ENCODE measurements around the gene RPL22. TPM values are rescaled to one million over a fixed set of nuclear protein-coding genes. Genes with fewer than 3 reads are reported as not detected.
A peak's percentile ranks its signal among the peaks of the same experiment; 100 is the strongest.

RPL22 gene
- total and polyA plus RNA-seq, 2 of the 8 experiments (the other 6 are each of a cell fraction or from before 2014, with no cell fraction given), result 133 to 521 TPM

GRCh38 chr1:6145396-6145750 lies 54.0 kb downstream of the RPL22 start:
- Histone ChIP-seq H3K23me2 (ENCODE audit: low read depth, low read length) (peaks cover 9% of the 10 kb centered on the region), H2BK5ac (ENCODE audit: low read depth, low read length) (no peak overlapping the region), H3K23ac (ENCODE audit: insufficient read length) (no peak overlapping the region), H2BK15ac (ENCODE audit: low read length) (no peak overlapping the region), H2AK5ac (ENCODE audit: low read depth, low read length) (no peak overlapping the region), H3K36me3 (ENCODE audit: control insufficient read depth in 2 of 4, insufficient read depth in 4 of 4, low read length in 3 of 4) (no peaks in the 10 kb centered on the region; a peak in 1 of 8 replicates), H3K14ac (ENCODE audit: insufficient read length) (no peak overlapping the region), H3K4me3 (ENCODE audit: extremely low read depth in 1 of 4, insufficient read depth in 2 of 4, low read depth in 3 of 4, low read length in 4 of 4) (no peak overlapping the region), H4K20me1 (replicated peaks in 1 of 2; ENCODE audit: control insufficient read depth in 1 of 2, insufficient read depth in 2 of 2, low read length in 2 of 2) (peaks cover 0 to 11% of the 10 kb centered on the region in 2 experiments), H3K4ac (replicated peaks; ENCODE audit: insufficient read length, low read depth, low read length) (no peak overlapping the region), H3K79me2 (ENCODE audit: control insufficient read depth in 1 of 2, insufficient read depth in 2 of 2, low read length in 2 of 2) (no peaks in the 10 kb centered on the region), H3K79me1 (ENCODE audit: low read depth, low read length) (no peaks in the 10 kb centered on the region), H2BK12ac (ENCODE audit: low read depth, low read length) (no peak overlapping the region; the same call in 1 of the 2 replicates), H3K56ac (replicated peaks; ENCODE audit: insufficient read length, low read depth, low read length) (no peak overlapping the region), H4K91ac (replicated peaks; ENCODE audit: insufficient read length, low read length) (no peak overlapping the region), H2BK20ac (ENCODE audit: low read length) (no peak overlapping the region), H3K27me3 (replicated peaks in 1 of 4; ENCODE audit: control insufficient read depth in 3 of 4, extremely low read depth in 1 of 4, insufficient read depth in 3 of 4, low read length in 3 of 4) (peaks cover 4 to 26% (median 21%) of the 10 kb centered on the region in 4 experiments), H3K9me3 (ENCODE audit: insufficient read depth in 2 of 2, low read depth in 1 of 2, low read length in 1 of 2) (no peaks in the 10 kb centered on the region), H2BK120ac (replicated peaks; ENCODE audit: low read depth, low read length) (no peak overlapping the region), H3K18ac (ENCODE audit: extremely low read depth, low read length) (no peak overlapping the region), H3K27ac (ENCODE audit: low read depth, low read length) (0 out of 2 replicates have a peak overlapping the region, but pooled peaks have one; percentile 9), H3K4me1 (replicated peaks in 1 of 4; ENCODE audit: control insufficient read depth in 3 of 4, insufficient read depth in 4 of 4, low read length in 3 of 4) (peaks cover 0 to 18% (median 4%) of the 10 kb centered on the region in 4 experiments; a peak in 4 of 7 replicates), H4K8ac (ENCODE audit: extremely low read depth, insufficient read depth, low read length) (0 out of 2 replicates have a peak overlapping the region, but pooled peaks have one; percentile 35), H3K9ac (replicated peaks in 1 of 4; ENCODE audit: extremely low read depth in 1 of 4, low read depth in 3 of 4, low read length in 3 of 4) (no peak overlapping the region), H4K5ac (ENCODE audit: insufficient read length, low read depth, low read length) (no peak overlapping the region), H2AFZ (ENCODE audit: low read length) (no peak overlapping the region), H3K4me2 (ENCODE audit: insufficient read depth in 1 of 2, low read depth in 2 of 2, low read length in 2 of 2) (no peak overlapping the region)
- POLR2A ChIA-PET (ENCODE audit: partially characterized antibody), result interaction anchor here (0.6 to 1.3 kb wide), 2 partner anchors 14 to 98 kb away, joined by 3 read pairs; no protein-coding TSS in a partner anchor
- TF ChIP-seq YY1 (IDR thresholded peaks at IDR 0.05; ENCODE audit: low read depth, low read length) (no peak), CEBPB (IDR thresholded peaks at IDR 0.05; ENCODE audit: low read depth, low read length) (no peak), TBP (IDR thresholded peaks at IDR 0.05; ENCODE audit: low read depth, low read length) (no peak), GTF2F1 (IDR thresholded peaks at IDR 0.05; ENCODE audit: borderline replicate concordance, low read depth, low read length) (no peak), POLR2AphosphoS5 (IDR thresholded peaks at IDR 0.05; ENCODE audit: low read depth, low read length) (no peak), NRF1 (IDR thresholded peaks at IDR 0.05; ENCODE audit: low read depth, low read length) (no peak), SIX5 (IDR thresholded peaks at IDR 0.05; ENCODE audit: low read depth, low read length) (no peak), TCF12 (IDR thresholded peaks at IDR 0.05; ENCODE audit: low read depth, low read length) (no peak), POU5F1 (IDR thresholded peaks at IDR 0.05; ENCODE audit: low read depth, low read length) (no peak), JUN (IDR thresholded peaks at IDR 0.05; ENCODE audit: low read depth, low read length) (no peak)
- CTCF ChIA-PET (ENCODE audit: partially characterized antibody), result interaction anchor here (1.3 to 3.9 kb wide), 9 partner anchors 12 to 103 kb away, joined by 3 to 13 read pairs (median 4); no protein-coding TSS in a partner anchor
- WGBS, 2 experiments (ENCODE audit: extremely low coverage in 1 of 2, insufficient coverage in 1 of 2, insufficient read length in 1 of 2, insufficient replicate concordance in 2 of 2, low coverage in 1 of 2, low lambda C conversion rate in 2 of 2, missing lambda C conversion rate in 1 of 2), result 80% methylated on average over 2 of the region's 2 CpGs; no CpG with 5 or more reads in 1 of the 2 experiments
- no peak for FAIRE-seq
- no peak for DNase-seq (ENCODE audit: low read depth in 1 of 2, low spot score in 2 of 2)
